Measurements from ENCODE around the gene SH2D3A.
"Not testable (repeated sequence)": the region's sequence is repeated elsewhere in the genome, so short reads cannot be mapped to it uniquely, and the experiment has no call there.

SH2D3A gene

DNA sequence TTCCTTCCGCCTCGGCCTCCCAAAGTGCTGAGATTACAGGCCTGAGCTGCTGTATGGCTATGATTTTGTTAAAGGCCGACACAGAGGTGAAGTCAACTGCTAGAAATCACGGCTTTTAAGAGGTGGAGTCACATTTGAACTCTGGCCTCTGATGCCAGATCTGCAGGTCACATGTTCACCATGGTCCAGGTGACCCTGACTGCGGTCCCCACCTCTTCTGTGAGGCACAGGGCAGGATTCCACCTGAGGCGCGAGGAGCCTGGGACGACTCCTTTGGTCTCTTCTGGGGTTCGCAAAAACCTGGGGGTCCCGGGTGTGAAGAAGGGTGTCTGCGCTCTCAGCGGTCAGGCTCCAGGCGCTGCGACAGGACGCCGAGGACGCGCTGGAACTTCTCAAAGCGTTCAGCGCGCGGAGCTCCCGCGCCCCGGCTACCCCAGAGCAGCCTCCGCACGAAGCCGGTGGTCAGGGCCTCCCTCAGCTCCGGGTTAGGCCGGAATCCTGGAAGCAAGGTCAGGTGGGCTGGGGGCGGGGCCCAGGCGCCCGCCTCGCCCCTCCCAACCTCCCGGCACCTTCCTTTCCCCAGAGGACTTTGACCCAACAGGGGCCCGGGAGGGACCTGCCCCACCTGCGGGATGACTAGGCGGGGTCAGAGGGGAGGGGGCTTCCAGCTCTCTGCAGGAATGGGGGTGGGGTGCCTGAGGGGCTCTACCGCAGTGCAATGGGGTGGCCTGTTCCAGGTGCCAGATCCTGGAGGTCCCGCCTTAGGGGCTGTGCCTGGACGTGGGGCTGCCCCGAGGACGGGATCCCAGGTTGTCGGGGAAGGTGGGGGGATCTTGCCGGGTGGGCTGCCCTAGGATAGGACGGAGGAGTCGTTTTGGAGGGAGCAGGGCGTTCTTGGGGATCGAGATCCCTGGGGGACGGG is 14.7 kb downstream of the SH2D3A start:
- no peak overlapping the region for H3K4ac ChIP-seq (ENCODE audit: low read depth in 1 of 2, low read length in 2 of 2)
- peak overlapping the region in 1 of 2 experiments; percentile 74 for H3K4me3 ChIP-seq (ENCODE audit: insufficient read depth in 1 of 2, low read depth in 1 of 2, low read length in 2 of 2)
- H4K8ac ChIP-seq (ENCODE audit: low read length), result peak overlapping the region; percentile 3
- H3K4me2 ChIP-seq (ENCODE audit: low read length, poor library complexity, severe bottlenecking), result peak overlapping the region; percentile 31
- peaks cover 12% of the 10 kb centered on the region for H3K4me1 ChIP-seq (ENCODE audit: control insufficient read depth, insufficient read depth, low read depth, low read length)
- no peak overlapping the region for H2BK120ac ChIP-seq (ENCODE audit: low read depth, low read length)
- no peak overlapping the region for H2AFZ ChIP-seq (ENCODE audit: low read depth, low read length)
- no peak overlapping the region for H2AK5ac ChIP-seq (ENCODE audit: low read length, severe bottlenecking)
- no peak for DNase-seq
- H2BK12ac ChIP-seq (ENCODE audit: low read length in 2 of 2), result no peak overlapping the region
- H3K9ac ChIP-seq (ENCODE audit: low read length), result peak overlapping the region; percentile 55
- H3K18ac ChIP-seq (ENCODE audit: low read depth in 1 of 2, low read length in 2 of 2), result no peak overlapping the region
- 66% methylated on average over 44 of the region's 50 CpGs for WGBS
- no peak overlapping the region for H4K91ac ChIP-seq (ENCODE audit: low read length)
- no peaks in the 10 kb centered on the region for H3K27me3 ChIP-seq (ENCODE audit: control insufficient read depth in 1 of 2, insufficient read depth in 1 of 2, low read length in 2 of 2)
- H3K79me1 ChIP-seq (replicated peaks; ENCODE audit: low read length, poor library complexity, severe bottlenecking), result peaks cover 3% of the 10 kb centered on the region
- H3K23ac ChIP-seq (ENCODE audit: low read length in 2 of 2), result no peak overlapping the region
- no peak overlapping the region for H3K14ac ChIP-seq (ENCODE audit: low read length in 2 of 2)
- H3K36me3 ChIP-seq (ENCODE audit: control insufficient read depth in 1 of 2, insufficient read depth in 2 of 2, low read depth in 1 of 2, low read length in 2 of 2), result peaks cover 45 to 55% of the 10 kb centered on the region in 2 experiments
- no peak overlapping the region for H3K27ac ChIP-seq (ENCODE audit: low read length, poor library complexity, severe bottlenecking)
- no peak overlapping the region for H2BK5ac ChIP-seq (ENCODE audit: low read depth, low read length, poor library complexity, severe bottlenecking)
- no peak overlapping the region for H2BK15ac ChIP-seq (ENCODE audit: low read depth, poor library complexity, severe bottlenecking)
- H3K9me3 ChIP-seq (ENCODE audit: control insufficient read depth, low read length), result no peaks in the 10 kb centered on the region

- Histone ChIP-seq H3K9me3 (ENCODE audit: control insufficient read depth, low read length) (no peaks in the 10 kb centered on the region), H3K9ac (ENCODE audit: low read length) (no peak overlapping the region), H3K79me1 (replicated peaks; ENCODE audit: low read length, poor library complexity, severe bottlenecking) (peaks cover 9% of the 10 kb centered on the region), H2BK5ac (ENCODE audit: low read depth, low read length, poor library complexity, severe bottlenecking) (no peak overlapping the region), H2BK120ac (ENCODE audit: low read depth, low read length) (no peak overlapping the region), H3K4ac (ENCODE audit: low read depth in 1 of 2, low read length in 2 of 2) (no peak overlapping the region), H3K27me3 (ENCODE audit: control insufficient read depth in 1 of 2, insufficient read depth in 1 of 2, low read length in 2 of 2) (no peaks in the 10 kb centered on the region), H2BK12ac (ENCODE audit: low read length in 2 of 2) (no peak overlapping the region), H3K4me2 (ENCODE audit: low read length, poor library complexity, severe bottlenecking) (no peak overlapping the region), H3K18ac (ENCODE audit: low read depth in 1 of 2, low read length in 2 of 2) (no peak overlapping the region), H3K23ac (ENCODE audit: low read length in 2 of 2) (no peak overlapping the region), H4K91ac (ENCODE audit: low read length) (no peak overlapping the region), H3K4me1 (ENCODE audit: control insufficient read depth, insufficient read depth, low read depth, low read length) (peaks cover 12% of the 10 kb centered on the region), H2AK5ac (ENCODE audit: low read length, severe bottlenecking) (no peak overlapping the region), H2BK15ac (ENCODE audit: low read depth, poor library complexity, severe bottlenecking) (no peak overlapping the region), H4K8ac (ENCODE audit: low read length) (no peak overlapping the region), H2AFZ (ENCODE audit: low read depth, low read length) (no peak overlapping the region), H3K36me3 (ENCODE audit: control insufficient read depth in 1 of 2, insufficient read depth in 2 of 2, low read depth in 1 of 2, low read length in 2 of 2) (peaks cover 58 to 66% of the 10 kb centered on the region in 2 experiments), H3K14ac (ENCODE audit: low read length in 2 of 2) (no peak overlapping the region), H3K27ac (ENCODE audit: low read length, poor library complexity, severe bottlenecking) (no peak overlapping the region), H3K4me3 (ENCODE audit: insufficient read depth in 1 of 2, low read depth in 1 of 2, low read length in 2 of 2) (no peak overlapping the region)
- WGBS, result 97% methylated on average over 13 of the region's 16 CpGs
- DNase-seq, result no peak
These were observed 16.0 kb downstream of the SH2D3A start for GRCh38 chr19:6751189-6751588.

DNA sequence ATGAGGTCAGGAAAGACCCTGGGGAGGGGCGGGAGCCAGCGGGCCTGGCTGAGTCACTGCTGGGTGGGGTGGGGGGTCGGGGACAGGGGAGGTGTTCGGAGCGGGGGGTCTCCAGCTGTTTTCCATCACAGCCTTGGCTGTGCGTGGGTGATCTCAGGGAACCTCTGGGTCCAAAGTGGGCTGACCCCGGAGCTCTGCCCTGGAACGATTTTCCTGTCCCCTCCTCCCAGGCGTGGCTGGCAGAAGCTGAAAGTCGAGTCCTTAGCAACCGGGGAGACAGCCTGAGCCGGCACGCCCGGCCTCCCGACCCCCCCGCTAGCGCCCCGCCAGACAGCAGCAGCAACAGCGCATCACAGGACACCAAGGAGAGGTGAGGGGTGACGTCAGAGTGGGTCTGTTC is 17.2 kb downstream of the SH2D3A start:
- H2AK5ac ChIP-seq (ENCODE audit: low read length, severe bottlenecking), result no peak overlapping the region
- peak overlapping the region; percentile 39 for H3K9ac ChIP-seq (ENCODE audit: low read length)
- H3K27me3 ChIP-seq (ENCODE audit: control insufficient read depth in 1 of 2, insufficient read depth in 1 of 2, low read length in 2 of 2), result no peaks in the 10 kb centered on the region
- no peak overlapping the region for H2BK5ac ChIP-seq (ENCODE audit: low read depth, low read length, poor library complexity, severe bottlenecking)
- H3K9me3 ChIP-seq (ENCODE audit: control insufficient read depth, low read length), result no peaks in the 10 kb centered on the region
- H4K8ac ChIP-seq (ENCODE audit: low read length), result no peak overlapping the region
- peaks cover 16% of the 10 kb centered on the region for H3K4me1 ChIP-seq (ENCODE audit: control insufficient read depth, insufficient read depth, low read depth, low read length)
- H4K91ac ChIP-seq (ENCODE audit: low read length), result no peak overlapping the region
- no peak for DNase-seq
- no peak overlapping the region for H2BK12ac ChIP-seq (ENCODE audit: low read length in 2 of 2)
- H3K36me3 ChIP-seq (ENCODE audit: control insufficient read depth in 1 of 2, insufficient read depth in 2 of 2, low read depth in 1 of 2, low read length in 2 of 2), result peaks cover 67 to 70% of the 10 kb centered on the region in 2 experiments
- no peak overlapping the region for H3K4me2 ChIP-seq (ENCODE audit: low read length, poor library complexity, severe bottlenecking)
- peak overlapping the region in 1 of 2 experiments; percentile 4 for H3K4me3 ChIP-seq (ENCODE audit: insufficient read depth in 1 of 2, low read depth in 1 of 2, low read length in 2 of 2)
- no peak overlapping the region for H3K27ac ChIP-seq (ENCODE audit: low read length, poor library complexity, severe bottlenecking)
- no peak overlapping the region for H3K4ac ChIP-seq (ENCODE audit: low read depth in 1 of 2, low read length in 2 of 2)
- 88% methylated on average over 18 of the region's 20 CpGs for WGBS
- no peak overlapping the region for H3K14ac ChIP-seq (ENCODE audit: low read length in 2 of 2)
- H2BK15ac ChIP-seq (ENCODE audit: low read depth, poor library complexity, severe bottlenecking), result no peak overlapping the region
- H3K79me1 ChIP-seq (replicated peaks; ENCODE audit: low read length, poor library complexity, severe bottlenecking), result peaks cover 12% of the 10 kb centered on the region
- H3K18ac ChIP-seq (ENCODE audit: low read depth in 1 of 2, low read length in 2 of 2), result no peak overlapping the region
- H2BK120ac ChIP-seq (ENCODE audit: low read depth, low read length), result no peak overlapping the region
- no peak overlapping the region for H2AFZ ChIP-seq (ENCODE audit: low read depth, low read length)
- no peak overlapping the region for H3K23ac ChIP-seq (ENCODE audit: low read length in 2 of 2)

DNA sequence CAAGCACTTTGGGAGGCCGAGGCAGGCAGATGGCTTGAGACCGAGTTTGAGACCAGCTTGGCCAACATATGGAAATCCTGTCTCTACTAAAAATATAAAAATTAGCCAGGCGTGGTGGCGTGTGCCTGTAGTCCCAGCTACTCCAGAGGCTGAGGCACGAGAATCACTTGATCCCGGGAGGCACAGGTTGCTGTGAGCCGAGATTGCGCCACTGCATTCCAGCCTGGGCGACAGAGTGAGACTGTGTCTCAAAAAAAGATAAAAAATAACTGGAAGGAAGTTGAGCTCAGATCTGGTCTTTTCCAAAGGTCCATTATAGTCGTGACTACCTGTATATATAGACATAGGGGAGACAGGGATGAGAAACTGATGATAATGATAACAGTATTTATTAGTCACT is 18.7 kb downstream of the SH2D3A start:
- peaks cover 71 to 74% of the 10 kb centered on the region in 2 experiments for H3K36me3 ChIP-seq (ENCODE audit: control insufficient read depth in 1 of 2, insufficient read depth in 2 of 2, low read depth in 1 of 2, low read length in 2 of 2)
- not testable (repeated sequence) for H4K91ac ChIP-seq (ENCODE audit: low read length); H3K4me3 ChIP-seq (ENCODE audit: insufficient read depth in 1 of 2, low read depth in 1 of 2, low read length in 2 of 2); H3K23ac ChIP-seq (ENCODE audit: low read length in 2 of 2); H2BK12ac ChIP-seq (ENCODE audit: low read length in 2 of 2); H3K27ac ChIP-seq (ENCODE audit: low read length, poor library complexity, severe bottlenecking); H3K14ac ChIP-seq (ENCODE audit: low read length in 2 of 2); H3K4me2 ChIP-seq (ENCODE audit: low read length, poor library complexity, severe bottlenecking); H3K9me3 ChIP-seq (ENCODE audit: control insufficient read depth, low read length); H2AFZ ChIP-seq (ENCODE audit: low read depth, low read length); H4K8ac ChIP-seq (ENCODE audit: low read length); H3K27me3 ChIP-seq (ENCODE audit: control insufficient read depth in 1 of 2, insufficient read depth in 1 of 2, low read length in 2 of 2); H3K4ac ChIP-seq (ENCODE audit: low read depth in 1 of 2, low read length in 2 of 2); H3K18ac ChIP-seq (ENCODE audit: low read depth in 1 of 2, low read length in 2 of 2); H2AK5ac ChIP-seq (ENCODE audit: low read length, severe bottlenecking); H3K9ac ChIP-seq (ENCODE audit: low read length); H2BK15ac ChIP-seq (ENCODE audit: low read depth, poor library complexity, severe bottlenecking); H2BK120ac ChIP-seq (ENCODE audit: low read depth, low read length); H2BK5ac ChIP-seq (ENCODE audit: low read depth, low read length, poor library complexity, severe bottlenecking); DNase-seq
- 98% methylated on average over 10 of the region's 10 CpGs for WGBS
- H3K4me1 ChIP-seq (ENCODE audit: control insufficient read depth, insufficient read depth, low read depth, low read length), result peaks cover 24% of the 10 kb centered on the region
- H3K79me1 ChIP-seq (replicated peaks; ENCODE audit: low read length, poor library complexity, severe bottlenecking), result peaks cover 12% of the 10 kb centered on the region
